SIG-M5 treated with dmso at 0.1 percent for 504 hours (cell line): ENCODE measurements around the gene TIPARP.
"Not testable (repeated sequence)": the region's sequence is repeated elsewhere in the genome, so short reads cannot be mapped to it uniquely, and the experiment has no call there.

ENCODE experiments used
- DNase-seq: peaks from one replicate; lab custom pipeline; 2025; ENCODE audit not compliant: unreplicated experiment; lab: John Stamatoyannopoulos, UW

TIPARP gene

DNA sequence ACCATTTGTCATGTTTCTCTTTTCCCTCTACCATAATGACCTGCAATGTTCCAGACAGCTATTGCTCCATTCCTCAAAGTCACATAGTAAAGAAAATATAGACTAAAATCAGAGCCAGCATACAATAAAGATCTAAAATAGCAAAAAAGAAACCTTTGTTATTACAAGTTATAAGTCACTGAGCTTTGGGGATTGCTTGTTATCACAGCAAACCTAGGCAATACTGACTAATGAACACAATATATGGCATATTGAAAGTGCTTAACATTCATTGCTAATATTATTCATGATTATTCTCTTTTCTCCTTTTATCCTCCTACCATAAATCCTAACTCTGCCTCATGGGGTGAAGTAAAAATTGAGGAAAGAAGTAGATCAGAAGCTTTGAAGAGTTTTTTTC is 27.4 kb upstream of the TIPARP start:
- DNase-seq, result no peak

DNA sequence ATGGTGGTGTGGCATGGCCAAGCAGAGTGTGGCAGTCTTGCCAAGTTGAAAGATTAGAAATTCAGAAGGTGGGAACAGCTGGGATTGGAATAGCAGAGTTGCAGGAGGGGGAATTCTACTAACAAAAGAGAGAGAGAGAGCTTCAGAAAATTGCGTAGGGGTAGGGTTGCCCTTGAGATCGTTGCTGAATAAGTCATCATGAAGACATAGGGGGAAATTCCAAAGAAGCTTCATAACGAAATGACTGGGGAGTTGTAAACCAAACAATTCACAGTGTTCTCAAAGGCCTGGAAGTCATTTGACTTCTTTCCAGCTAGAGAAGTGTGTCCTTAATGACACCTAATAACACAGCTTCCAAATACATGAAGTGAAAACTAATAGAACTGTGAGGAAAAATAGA is 26.3 kb upstream of the TIPARP start:
- DNase-seq, result no peak

DNA sequence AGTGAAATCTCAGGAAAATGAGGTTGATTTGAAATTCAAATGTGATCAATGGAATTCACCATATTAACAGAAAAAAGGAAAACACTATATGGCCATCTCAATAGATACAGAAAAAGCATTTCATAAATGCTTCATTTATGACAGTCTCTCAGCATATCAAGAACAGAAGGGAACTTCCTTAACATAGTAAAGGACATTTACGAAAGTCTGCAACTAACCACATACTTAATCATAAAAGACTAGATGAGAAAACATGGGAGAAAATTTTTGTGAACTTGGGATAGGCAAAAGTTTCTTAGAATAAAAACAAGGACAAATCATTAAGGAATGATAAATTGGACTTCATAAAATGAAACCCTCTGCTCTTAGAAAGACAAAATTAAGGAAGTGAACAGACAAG is 24.7 kb upstream of the TIPARP start:
- DNase-seq, result no peak

DNA sequence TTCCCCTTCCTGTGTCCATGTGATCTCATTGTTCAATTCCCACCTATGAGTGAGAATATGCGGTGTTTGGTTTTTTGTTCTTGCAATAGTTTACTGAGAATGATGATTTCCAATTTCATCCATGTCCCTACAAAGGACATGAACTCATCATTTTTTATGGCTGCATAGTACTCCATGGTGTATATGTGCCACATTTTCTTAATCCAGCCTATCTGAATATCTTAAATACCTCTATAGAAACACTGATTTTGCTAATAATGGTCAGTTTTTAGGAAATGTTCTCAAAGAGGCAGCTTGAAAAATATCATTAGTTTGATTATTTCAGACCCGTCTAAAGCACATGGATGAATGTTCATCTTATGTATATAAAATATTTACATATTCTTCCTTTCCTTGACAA is 21.7 kb upstream of the TIPARP start:
- not testable (repeated sequence) for DNase-seq

DNA sequence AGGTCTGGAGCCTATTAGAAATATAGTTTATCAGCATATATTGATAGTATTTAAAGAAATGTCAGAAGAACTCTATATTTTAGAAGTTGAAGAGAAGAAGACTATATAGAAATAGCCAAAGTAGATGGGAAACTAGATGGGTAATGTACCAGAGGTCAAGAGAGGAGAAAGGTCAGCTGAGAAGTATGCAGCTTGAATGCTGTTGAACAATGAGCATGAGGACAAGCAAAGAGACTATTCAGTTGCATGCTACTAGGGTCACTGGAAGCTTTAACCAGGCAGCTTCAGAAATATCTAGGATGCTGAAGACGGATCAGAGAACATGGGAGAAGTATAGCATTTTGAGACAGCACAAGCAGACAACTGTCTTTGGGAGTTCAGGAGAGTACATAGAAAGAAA is 19.6 kb upstream of the TIPARP start:
- no peak for DNase-seq

DNA sequence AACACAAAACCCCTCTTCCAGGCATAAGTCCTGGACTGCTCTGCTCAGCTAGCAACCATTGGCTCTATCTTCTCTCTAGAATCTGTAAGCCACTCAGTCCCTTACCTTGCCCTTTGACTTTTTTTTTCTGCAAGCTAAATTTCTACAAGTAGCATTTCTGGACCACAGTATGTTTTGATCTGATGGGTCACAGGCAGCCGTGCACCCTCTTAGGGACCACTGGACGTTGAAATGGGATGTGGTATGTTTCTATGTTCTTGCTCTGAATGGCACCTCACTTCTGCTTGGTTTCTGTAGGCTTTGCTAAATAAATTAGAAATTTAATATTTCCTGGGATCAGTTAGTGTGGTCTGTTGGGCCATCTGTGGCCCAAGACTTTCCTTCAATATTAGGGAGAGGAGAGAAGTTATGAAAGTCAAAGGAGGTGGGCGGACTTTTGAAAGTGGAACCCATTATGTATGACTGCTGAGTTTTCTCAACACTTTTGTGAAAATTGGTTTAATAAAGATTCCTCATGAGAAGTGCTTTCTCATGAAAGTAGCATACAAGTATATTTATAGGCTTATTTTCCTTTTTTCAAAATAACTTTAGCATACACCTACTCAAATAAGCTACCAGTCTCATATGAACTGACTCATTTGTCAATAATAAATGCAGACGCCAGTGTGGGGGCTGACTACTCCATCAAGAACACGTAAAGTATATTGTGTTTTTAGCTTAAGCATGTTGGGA is 18.4 kb upstream of the TIPARP start:
- DNase-seq, result no peak

DNA sequence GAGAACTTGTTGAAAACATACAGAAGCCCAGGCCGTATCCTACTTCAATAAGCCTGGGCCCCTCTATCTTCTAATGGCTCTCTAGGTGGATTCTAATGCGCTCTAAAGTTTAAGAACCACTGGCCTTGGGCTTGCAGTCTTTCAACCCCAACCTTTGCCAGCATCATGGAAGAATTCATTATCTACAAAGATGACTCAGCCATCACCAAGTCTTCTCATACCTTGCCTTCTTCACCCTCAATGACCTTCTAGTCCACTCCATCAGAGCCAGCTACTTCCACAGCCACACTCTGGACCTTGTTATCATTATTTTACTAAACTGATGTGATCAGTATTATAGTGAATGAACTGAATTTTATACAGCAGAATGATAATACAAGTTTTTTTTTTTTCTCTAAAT is 16.9 kb upstream of the TIPARP start:
- no peak for DNase-seq

DNA sequence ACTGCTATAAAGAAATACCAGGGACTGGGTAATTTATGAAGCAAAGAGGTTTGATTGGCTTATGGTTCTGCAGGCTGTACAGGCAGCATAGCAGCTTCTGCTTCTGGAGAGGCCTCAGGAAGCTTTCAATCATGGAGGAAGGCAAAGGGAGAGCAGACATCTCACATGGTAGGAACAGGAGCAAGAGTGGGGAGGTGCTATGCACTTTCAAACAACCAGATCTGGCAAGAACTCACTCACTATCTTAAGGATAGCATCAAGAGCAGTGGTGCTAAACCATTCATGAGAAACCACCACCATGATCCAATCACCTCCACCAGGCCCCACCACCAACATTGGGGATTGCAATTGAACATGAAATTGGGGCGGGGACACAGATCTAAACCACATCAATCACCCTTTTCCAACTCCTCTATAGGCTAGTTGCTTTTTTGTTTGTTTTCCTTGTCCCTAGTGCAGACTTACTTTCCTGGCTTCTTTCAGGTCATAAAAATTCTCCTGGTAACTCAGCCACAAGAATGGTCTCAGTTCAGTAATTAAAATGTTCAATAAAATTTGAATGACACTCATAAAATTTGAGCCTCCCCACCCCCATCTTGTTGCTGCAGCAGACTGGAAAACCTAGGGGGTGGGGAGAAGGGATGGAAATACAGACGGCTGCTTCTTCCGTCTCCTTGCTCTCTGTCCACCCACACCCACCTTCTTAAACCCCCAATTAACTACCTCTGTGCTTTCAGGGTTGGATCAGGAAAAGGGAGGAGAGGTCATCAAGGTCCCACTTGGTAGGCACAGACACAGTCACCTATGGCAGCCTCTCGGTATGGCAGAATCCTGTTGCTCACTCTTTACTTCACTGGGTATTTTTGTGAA is 16.3 kb upstream of the TIPARP start:
- DNase-seq, result no peak

DNA sequence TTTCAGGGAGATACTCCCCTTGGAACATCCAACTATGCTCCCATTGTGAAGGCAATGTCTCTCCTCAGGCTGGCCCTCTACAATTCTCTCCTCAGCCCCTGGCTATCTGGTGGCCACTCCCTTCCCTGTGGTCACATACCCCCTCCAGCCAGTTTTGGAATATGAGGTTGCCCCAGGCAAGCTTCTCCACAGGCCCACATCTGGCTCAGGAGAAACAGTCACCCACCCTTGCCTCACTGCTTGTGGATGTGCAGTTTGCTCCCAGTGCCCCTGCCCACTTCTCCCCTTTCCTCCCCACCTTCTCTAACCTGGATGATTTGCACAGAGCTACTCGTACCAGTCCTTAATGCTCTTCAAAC is 15.7 kb upstream of the TIPARP start:
- no peak for DNase-seq

DNA sequence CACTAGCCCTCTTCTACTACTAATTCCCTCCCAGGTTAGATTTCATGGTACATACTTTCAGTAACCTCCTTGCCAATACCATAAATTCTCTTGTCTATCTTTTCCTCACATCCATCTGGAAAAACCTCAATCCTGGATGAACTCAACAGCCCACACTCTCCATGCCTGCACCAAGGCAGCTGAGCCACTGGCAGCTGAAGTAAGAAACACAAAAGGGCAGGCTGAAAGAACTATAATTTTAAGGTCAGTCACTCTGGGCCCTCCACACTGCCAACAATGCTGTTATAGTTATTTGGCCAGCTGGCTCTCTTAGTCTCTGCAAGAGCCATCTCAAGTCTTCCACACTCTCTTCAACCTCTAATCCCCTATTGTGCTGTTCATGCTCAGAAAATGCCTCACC is 15.1 kb upstream of the TIPARP start:
- no peak for DNase-seq

DNA sequence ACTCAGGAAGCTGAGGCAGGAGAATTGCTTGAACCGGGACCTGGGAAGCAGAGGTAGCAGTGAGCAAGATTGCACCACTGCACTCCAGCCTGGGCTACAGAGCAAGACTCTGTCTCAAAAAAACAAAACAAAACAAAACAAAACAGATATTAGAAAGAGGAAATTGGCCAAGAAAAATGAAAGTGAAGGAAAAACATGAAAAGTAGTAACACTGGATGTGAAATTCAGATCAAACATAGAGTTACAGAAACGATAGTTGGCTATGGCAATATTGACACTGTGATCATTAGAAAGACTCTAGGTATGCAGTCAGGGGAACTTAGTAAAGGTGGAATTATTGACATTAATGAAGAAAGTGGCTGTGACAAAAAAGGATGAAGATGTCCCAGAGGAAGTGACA is 13.2 kb upstream of the TIPARP start:
- peak; percentile 72 for DNase-seq

DNA sequence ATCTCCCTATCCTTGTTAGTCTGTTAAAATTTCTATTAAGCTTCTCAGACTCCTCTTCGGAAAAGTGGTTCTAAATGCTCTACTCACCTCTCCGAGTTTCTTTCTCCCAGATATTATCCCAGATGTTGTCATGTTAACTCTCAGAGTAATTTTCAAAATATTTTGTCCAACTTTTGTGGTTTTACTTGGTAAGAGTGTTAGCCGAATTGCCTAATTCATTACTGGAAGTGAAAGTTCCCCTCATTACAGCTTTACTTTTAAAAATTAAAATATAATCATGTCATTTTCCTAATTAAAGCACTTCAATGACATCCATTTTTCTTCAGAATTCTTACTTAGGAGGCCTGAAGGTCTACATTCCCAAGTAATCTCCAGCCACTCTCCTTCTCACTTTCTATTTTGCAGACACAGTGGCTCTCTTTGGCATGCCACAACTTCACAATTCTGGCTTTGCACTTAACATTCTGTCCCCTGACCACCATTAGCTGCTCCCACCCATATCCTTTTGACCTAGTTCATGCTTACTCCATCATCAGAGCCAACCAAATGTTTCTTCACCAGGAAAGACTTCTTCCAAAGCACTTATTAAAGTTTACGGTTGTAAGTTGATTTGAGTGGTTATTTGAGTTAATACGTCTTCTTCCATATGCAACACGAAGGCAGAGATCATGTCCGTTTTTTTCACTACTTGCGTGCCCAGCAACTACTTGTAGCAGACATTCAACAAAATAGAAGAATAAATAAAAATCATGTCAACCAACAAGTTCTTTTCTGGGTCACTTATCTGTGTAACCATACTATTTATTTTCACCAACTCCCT is 10.2 kb upstream of the TIPARP start:
- peak; percentile 73 for DNase-seq

DNA sequence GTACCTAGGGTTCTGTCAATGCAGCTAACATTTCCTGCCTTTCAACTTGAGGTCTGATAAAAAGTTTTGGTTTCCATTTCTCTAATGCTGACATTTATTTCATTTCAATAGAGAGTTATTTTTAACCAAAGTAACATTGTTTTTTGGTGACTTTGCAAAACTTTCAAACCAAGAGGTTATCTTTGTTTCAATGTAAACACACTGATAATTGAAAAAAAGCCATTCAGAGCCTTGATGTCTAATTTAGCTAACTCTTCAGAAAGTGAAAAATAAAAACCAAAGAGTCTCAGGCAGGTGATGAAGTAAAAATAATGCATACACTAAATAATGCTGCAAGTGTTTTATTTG is 9.6 kb upstream of the TIPARP start:
- no peak for DNase-seq

DNA sequence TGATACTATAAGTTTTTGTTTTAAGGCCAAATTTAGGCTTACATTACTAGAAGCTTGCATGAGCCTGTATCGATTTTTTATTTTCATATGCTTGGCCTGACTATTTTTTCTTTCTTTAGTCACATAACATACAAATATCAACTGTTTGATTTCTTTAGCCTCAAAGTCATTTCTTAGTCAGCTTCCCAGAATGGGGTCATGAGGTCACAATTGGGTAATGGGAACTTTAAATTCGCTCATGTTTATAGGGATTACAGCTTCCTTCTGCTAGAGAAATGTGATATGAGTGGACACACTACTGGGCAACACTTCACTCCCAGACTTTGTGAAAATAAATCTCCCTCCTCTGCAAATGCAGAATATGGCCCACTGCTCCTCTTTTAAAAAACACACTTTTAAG is 9.1 kb upstream of the TIPARP start:
- peak; percentile 34 for DNase-seq

DNA sequence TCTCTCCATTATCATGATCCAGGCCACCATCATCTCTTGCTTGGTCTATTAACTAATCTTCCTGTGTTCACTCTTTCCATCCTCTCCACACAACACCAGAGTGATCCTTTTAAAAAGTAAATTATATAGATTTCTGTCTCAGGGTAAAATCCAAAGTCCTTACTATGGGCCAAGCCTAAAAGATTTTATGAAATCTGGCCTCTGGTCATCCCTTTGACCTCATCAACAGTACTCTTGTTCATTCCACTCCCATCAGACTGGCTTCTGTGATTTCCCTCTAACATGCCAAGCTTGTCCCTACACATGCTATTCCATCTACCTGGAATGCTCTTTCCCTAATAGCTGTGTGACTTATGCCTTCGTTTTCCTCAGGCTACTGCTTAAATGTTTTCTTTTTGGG is 8.3 kb upstream of the TIPARP start:
- no peak for DNase-seq

DNA sequence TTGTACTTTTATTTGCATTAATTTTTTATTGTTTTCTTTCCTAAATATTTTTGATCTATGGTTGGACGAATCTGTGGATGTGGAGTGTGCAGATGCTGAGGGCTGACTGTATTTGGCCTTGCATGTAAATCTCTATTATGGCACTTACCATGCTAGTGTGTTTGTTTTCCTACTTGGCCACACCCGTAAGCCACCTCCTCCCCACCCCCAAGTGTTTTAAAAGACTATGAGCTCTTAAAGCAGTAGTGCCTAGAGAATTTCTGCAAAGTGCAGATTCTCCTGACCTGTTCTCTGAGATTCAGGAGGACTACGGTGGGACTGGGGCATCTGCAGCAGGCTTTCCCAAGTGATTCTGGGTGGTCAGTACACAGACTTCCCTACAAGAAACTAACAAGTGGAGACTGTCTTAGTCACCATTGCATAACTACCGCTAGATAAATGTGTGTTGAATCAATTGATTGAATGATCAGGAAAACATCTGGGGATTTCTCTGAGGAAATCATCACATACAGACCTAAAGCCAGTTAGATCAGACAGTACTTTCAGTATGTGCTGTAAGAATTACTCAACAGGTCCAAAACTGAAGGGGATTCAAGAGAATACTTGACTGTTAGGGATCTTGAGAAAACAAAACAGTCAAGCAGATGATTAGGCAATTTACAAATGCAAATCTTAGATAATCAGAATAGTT is 6.2 kb upstream of the TIPARP start:
- DNase-seq, result peak; percentile 86

DNA sequence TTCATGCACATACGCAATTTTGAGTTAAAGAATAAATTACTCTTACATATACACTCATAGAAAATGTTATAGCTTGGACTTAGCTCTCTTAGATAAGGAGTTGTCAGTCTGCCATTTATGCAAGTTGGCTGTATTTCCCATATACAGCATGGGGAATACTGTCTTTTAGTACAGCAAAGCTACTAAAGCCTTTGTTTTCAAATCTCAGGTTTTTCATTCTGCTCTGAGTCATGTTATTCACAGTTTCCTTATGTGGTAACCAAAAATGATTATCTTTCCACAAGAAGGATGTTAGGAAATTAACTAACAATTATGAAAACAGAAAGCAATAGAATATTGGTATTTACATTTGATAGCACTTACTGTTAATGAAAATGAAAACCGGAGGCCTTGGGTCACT is 4.3 kb upstream of the TIPARP start:
- DNase-seq, result no peak

DNA sequence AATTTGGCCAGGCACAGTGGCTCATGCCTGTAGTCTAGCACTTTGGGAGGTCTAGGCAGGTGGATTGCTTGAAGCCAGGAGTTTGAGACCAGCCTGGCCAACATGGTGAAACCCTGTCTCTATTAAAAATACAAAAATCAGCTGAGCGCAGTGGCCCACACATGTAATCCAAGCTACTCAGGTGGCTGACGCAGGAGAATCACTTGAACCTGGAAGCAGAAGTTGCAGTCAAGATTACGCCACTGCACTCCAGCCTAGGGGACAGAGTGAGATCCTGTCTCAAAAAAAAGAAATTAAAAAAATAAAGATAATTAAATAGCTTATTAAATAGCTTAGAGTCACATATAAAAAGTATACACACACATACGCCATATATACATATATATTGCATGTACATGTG is 3.7 kb upstream of the TIPARP start:
- DNase-seq, result no peak

DNA sequence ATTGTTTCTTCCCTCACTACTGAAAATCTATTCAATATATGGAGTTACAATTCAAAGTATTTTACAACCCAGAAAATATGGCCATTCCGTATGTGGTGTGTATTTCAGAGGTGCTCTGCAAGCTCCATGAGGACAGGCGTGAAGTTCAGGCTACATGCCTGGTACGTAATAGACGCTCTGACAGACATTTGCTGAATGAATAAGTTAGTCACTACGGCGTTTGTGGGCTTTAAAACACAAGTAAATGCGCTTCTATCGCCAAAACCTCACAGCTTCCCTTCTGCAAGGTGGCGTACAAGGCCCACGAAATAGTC is 701 bp upstream of the TIPARP start:
- no peak for DNase-seq

DNA sequence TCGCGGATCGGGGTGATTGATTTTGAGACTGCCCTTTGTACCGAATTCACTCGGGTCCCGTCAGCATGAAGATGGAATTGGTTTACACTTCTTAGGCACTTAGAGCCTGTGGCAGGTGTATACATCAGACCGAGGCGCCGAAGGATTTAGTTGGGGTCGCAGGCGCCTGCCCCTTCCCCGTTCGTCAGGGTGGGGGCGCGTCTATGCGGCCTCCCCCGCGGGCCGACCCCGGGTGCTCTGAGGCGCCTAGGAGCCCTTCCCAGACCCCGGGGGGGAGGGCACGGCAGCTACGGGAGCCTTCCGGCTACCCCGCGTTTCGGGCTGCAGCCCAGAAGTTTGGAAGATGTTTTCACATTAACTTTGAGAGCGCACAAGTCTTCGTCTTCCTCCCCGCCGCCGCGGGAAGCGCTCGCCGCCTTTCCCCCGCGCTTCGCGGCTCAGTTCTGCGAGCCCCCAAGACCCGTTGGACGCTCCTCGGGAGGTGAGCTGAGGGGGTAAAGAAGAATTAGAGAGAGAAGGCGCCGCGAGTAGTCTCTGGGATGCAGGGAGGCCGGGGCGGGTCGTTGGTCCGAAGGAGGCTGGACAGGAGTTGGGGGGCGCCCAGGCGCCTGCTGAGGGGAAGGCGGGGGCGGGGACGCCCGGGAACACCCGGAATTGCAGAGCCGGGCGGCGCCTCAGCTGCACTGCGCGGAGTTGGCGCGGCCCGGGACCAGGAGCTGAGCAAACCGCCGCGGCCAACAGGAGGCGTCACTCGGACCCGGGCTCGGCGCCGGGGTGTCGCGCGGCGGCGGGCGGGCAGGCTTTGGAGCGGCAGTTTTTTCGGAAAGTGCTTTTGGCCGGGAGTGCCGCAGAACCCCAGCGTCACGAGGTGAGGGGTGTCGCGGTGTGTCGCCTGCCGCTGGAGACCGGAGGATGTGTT is 780 bp downstream of the TIPARP start:
- DNase-seq, result peak; percentile 48
